IMR-90 (cell line): Measurements from ENCODE around the gene STXBP4. TPM values are rescaled to one million over a fixed set of nuclear protein-coding genes. Genes with fewer than 3 reads are reported as not detected.

Experiments
- ATAC-seq: fragments of 200-7000 bp; cut with Tn5 transposase; 2 replicates; pipeline ENCODE4 v1.9.1; 2020; ENCODE audit warnings: low read depth, mild to moderate bottlenecking, moderate library complexity
- BruUV-seq: library from RNA; stranded (reverse); fragments of 400-500 nt; replicated peaks from 2 replicates; lab custom pipeline; 2021; lab: Mats Ljungman, UMichigan
- CTCF ChIA-PET: fragments of 300-600 bp; formaldehyde crosslinking; extraction: SDS; loops from one replicate; lab custom pipeline; 2021; ENCODE audit warnings: antibody characterized with exemption; lab: Yijun Ruan, JAX
- POLR2A ChIA-PET: fragments of 300-600 bp; sonication (Branson Sonifier 250); formaldehyde crosslinking; loops from one replicate; lab custom pipeline; 2022; ENCODE audit warnings: antibody characterized with exemption; ENCODE audit not compliant: unreplicated experiment; lab: Charles Lee
- DNase-seq: peaks from one replicate; pipeline ENCODE4 v3.0.0; 2013
- H2AFZ ChIP-seq: replicated peaks from 2 replicates; pipeline ENCODE3; 2013; ENCODE audit warnings: low read length, mild to moderate bottlenecking; ENCODE audit not compliant: poor library complexity
- H2AK5ac ChIP-seq: 2 replicates; pipeline ENCODE4 v1.6.1; 2013; ENCODE audit warnings: low read depth, low read length, inconsistent platforms
- H2AK9ac ChIP-seq: replicated peaks from 2 replicates; pipeline ENCODE3; 2013; ENCODE audit warnings: mild to moderate bottlenecking, low read depth, low read length, moderate library complexity; ENCODE audit not compliant: poor library complexity
- H2BK120ac ChIP-seq: 2 replicates; pipeline ENCODE4 v1.6.1; 2013; ENCODE audit warnings: low read depth, low read length, inconsistent platforms
- H2BK15ac ChIP-seq: 3 replicates; pipeline ENCODE4 v1.6.1; 2013; ENCODE audit warnings: low read depth, low read length, inconsistent platforms
- H2BK20ac ChIP-seq: 2 replicates; pipeline ENCODE4 v1.6.1; 2013; ENCODE audit warnings: low read depth, mild to moderate bottlenecking, inconsistent platforms, low read length, moderate library complexity
- H2BK5ac ChIP-seq: 2 replicates; pipeline ENCODE4 v1.6.1; 2013; ENCODE audit warnings: mild to moderate bottlenecking, low read depth, low read length, inconsistent platforms; ENCODE audit not compliant: poor library complexity, severe bottlenecking
- H3K14ac ChIP-seq: replicated peaks from 2 replicates; pipeline ENCODE4 v1.6.1; 2013; ENCODE audit warnings: low read depth, low read length, inconsistent platforms
- H3K18ac ChIP-seq: 2 replicates; pipeline ENCODE4 v1.6.1; 2013; ENCODE audit warnings: low read depth, low read length, control low read depth
- H3K23ac ChIP-seq: 2 replicates; pipeline ENCODE4 v1.6.1; 2013; ENCODE audit warnings: low read depth, low read length, inconsistent platforms
- H3K27ac ChIP-seq: 2 replicates; pipeline ENCODE4 v1.5.1; 2013; ENCODE audit warnings: mild to moderate bottlenecking, control low read depth, low read length; ENCODE audit not compliant: insufficient read depth
- H3K27me3 ChIP-seq: 2 replicates; pipeline ENCODE4 v1.6.1; 2013; ENCODE audit warnings: low read length; ENCODE audit not compliant: control insufficient read depth, insufficient read depth
- H3K36me3 ChIP-seq: 2 replicates; pipeline ENCODE4 v1.6.1; 2013; ENCODE audit warnings: low read length, mixed read lengths; ENCODE audit not compliant: control insufficient read depth, insufficient read depth
- H3K4ac ChIP-seq: 2 replicates; pipeline ENCODE4 v1.6.1; 2013; ENCODE audit warnings: low read depth, low read length, inconsistent platforms
- H3K4me1 ChIP-seq: 2 replicates; pipeline ENCODE4 v1.6.1; 2013; ENCODE audit warnings: low read length, mixed read lengths; ENCODE audit not compliant: control insufficient read depth, insufficient read depth
- H3K4me2 ChIP-seq: 2 replicates; pipeline ENCODE4 v1.6.1; 2013; ENCODE audit warnings: low read depth, mild to moderate bottlenecking, control low read depth, low read length, moderate library complexity
- H3K4me3 ChIP-seq: 2 replicates; pipeline ENCODE4 v1.5.1; 2013; ENCODE audit warnings: low read depth, mild to moderate bottlenecking, control low read depth, low read length, moderate library complexity; ENCODE audit not compliant: insufficient read depth
- H3K56ac ChIP-seq: 2 replicates; pipeline ENCODE4 v1.6.1; 2013; ENCODE audit warnings: low read length, inconsistent platforms; ENCODE audit not compliant: insufficient read depth; ENCODE audit errors: extremely low read depth
- H3K79me1 ChIP-seq, 2 experiments: 2 replicates each; pipeline ENCODE4 v1.6.1; 2013; ENCODE audit warnings: low read length in 2 of 2, inconsistent platforms in 1 of 2, low read depth in 1 of 2
- H3K9ac ChIP-seq: 2 replicates; pipeline ENCODE4 v1.6.1; 2013; ENCODE audit warnings: low read depth, low read length, control low read depth
- H3K9me1 ChIP-seq: 2 replicates; pipeline ENCODE4 v1.6.1; 2013; ENCODE audit warnings: low read length, inconsistent platforms; ENCODE audit not compliant: insufficient read depth
- H3K9me3 ChIP-seq: 2 replicates; pipeline ENCODE4 v1.6.1; 2013; ENCODE audit warnings: low read length; ENCODE audit not compliant: control insufficient read depth, insufficient read depth
- H4K20me1 ChIP-seq: 2 replicates; pipeline ENCODE4 v1.6.1; 2013; ENCODE audit warnings: low read length, inconsistent platforms; ENCODE audit not compliant: insufficient read depth
- H4K5ac ChIP-seq: 2 replicates; pipeline ENCODE4 v1.6.1; 2013; ENCODE audit warnings: mild to moderate bottlenecking, low read depth, low read length, control low read depth
- H4K8ac ChIP-seq, 2 experiments: 2 replicates each; pipeline ENCODE4 v1.6.1; 2013; ENCODE audit warnings: low read depth in 2 of 2, low read length in 2 of 2, control low read depth in 1 of 2, inconsistent platforms in 1 of 2
- H4K91ac ChIP-seq: 2 replicates; pipeline ENCODE4 v1.6.1; 2013; ENCODE audit warnings: low read depth, low read length, inconsistent platforms; ENCODE audit not compliant: insufficient read depth
- CEBPB ChIP-seq: IDR thresholded peaks from 2 replicates; pipeline ENCODE4 v1.6.1; 2012; ENCODE audit warnings: low read depth, low read length, improper control_type of control experiment
- WGBS, 2 experiments: methylation state at CpG; one replicate each; pipeline versions ENCODE4 v1.1.5 to v1.1.7; 2013; ENCODE audit warnings: missing lambda C conversion rate in 2 of 2; ENCODE audit not compliant: insufficient read length in 1 of 2; ENCODE audit errors: extremely low coverage in 2 of 2; 5-methylcytosine and 5-hydroxymethylcytosine counted together
- dilution Hi-C: fragments of 300-500 bp; cut with HindIII; formaldehyde crosslinking; loops from one replicate; pipeline ENCODE4 v1.14.3; 2018; ENCODE audit warnings: low sequenced_read_pairs; ENCODE audit not compliant: unreplicated experiment
- in situ Hi-C: fragments of 300-500 bp; cut with MboI; formaldehyde crosslinking; loops from 3 replicates; pipeline ENCODE4 v1.14.3; 2019; ENCODE audit warnings: low sequenced_read_pairs, inconsistent platforms, mixed read lengths
- intact Hi-C: fragments of 100-400 bp; cut with micrococcal nuclease; formaldehyde crosslinking; loops from 2 replicates; pipeline ENCODE4 v1.10.0; 2022
- polyA plus RNA-seq, 3 experiments: library from polyadenylated mRNA; depleted of rRNA; stranded (reverse); fragments of >200 nt; gene quantifications; 2 replicates each; pipeline ENCODE4 v1.2.3, GENCODE V29; 2012; ENCODE audit warnings: low replicate concordance in 1 of 3
- total RNA-seq: library from RNA; depleted of rRNA; stranded (reverse); fragments of >200 nt; gene quantifications from 2 replicates; pipeline ENCODE4 v1.2.3, GENCODE V29; 2012

The STXBP4 gene
- total and polyA plus RNA-seq, 2 of the 4 experiments (the other 2 are of a cell fraction): 4.1 to 20.4 TPM

GRCh38 chr17:55215711-55216110 is 247.1 kb downstream of the STXBP4 start:
- no TSS peak for BruUV-seq
- H3K9me3 ChIP-seq: no peaks in the 10 kb centered on the region
- ATAC-seq: no peak
- H3K27me3 ChIP-seq: no peaks in the 10 kb centered on the region; the same call in 1 of the 2 replicates
- no peak overlapping the region for H4K5ac ChIP-seq
- no peak overlapping the region for H4K8ac ChIP-seq
- no peak overlapping the region for H2BK5ac ChIP-seq
- no peak overlapping the region for H3K9ac ChIP-seq
- no peaks in the 10 kb centered on the region for H3K4me1 ChIP-seq
- no peak for DNase-seq
- POLR2A ChIA-PET: no interaction called here
- H3K18ac ChIP-seq: no peak overlapping the region
- in situ Hi-C loops (no loop called here), dilution Hi-C loops (no loop called here), intact Hi-C loops (no loop called here)
- H4K20me1 ChIP-seq: no peaks in the 10 kb centered on the region
- H2AK5ac ChIP-seq: no peak overlapping the region
- no peak overlapping the region for H3K14ac ChIP-seq
- H4K91ac ChIP-seq: no peak overlapping the region
- no peak overlapping the region for H3K4ac ChIP-seq
- no peak overlapping the region for H3K4me2 ChIP-seq
- no peak overlapping the region for H3K27ac ChIP-seq
- CTCF ChIA-PET: interaction anchor here (0.6 kb wide), 1 partner anchor 1413 kb away, joined by 3 read pairs; no protein-coding TSS in a partner anchor
- TF ChIP-seq CEBPB: no peak
- no peak overlapping the region for H2BK15ac ChIP-seq
- no peak overlapping the region for H3K56ac ChIP-seq
- no peaks in the 10 kb centered on the region for H3K79me1 ChIP-seq
- H3K36me3 ChIP-seq: no peaks in the 10 kb centered on the region
- H3K4me3 ChIP-seq: no peak overlapping the region
- no CpG with 5 or more reads among the region's 3 CpGs for WGBS, 2 experiments
- no peaks in the 10 kb centered on the region for H3K9me1 ChIP-seq
- H2BK20ac ChIP-seq: no peak overlapping the region
- no peak overlapping the region for H2AK9ac ChIP-seq
- no peak overlapping the region for H3K23ac ChIP-seq
- H2BK120ac ChIP-seq: no peak overlapping the region
- no peak overlapping the region for H2AFZ ChIP-seq
